Suppressor macrophage treated with lipopolysaccharide for 1 hour (primary cell): ENCODE measurements around the gene GUCD1.
"Not testable (repeated sequence)": the region's sequence is repeated elsewhere in the genome, so short reads cannot be mapped to it uniquely, and the experiment has no call there.

Experiments
- DNase-seq, 3 donors: peaks; one replicate each; pipeline ENCODE4 v3.0.0-alpha.2; 2020 to 2022

Gene GUCD1

GRCh38 chr22:24554313-24555164, at the start of gene GUCD1:
Gene GUCD1 (minus strand): TSS chr22:24555138. CDS start chr22:24554991, 147 bp downstream.
- peak in 2 of 3 donors; percentile 64 to 71 for DNase-seq

- peak in 1 of 3 donors; percentile 6 for DNase-seq
These were observed 49.1 kb upstream of the GUCD1 start for GRCh38 chr22:24603770-24604629.

GRCh38 chr22:24602847-24603769, 48.2 kb upstream of the GUCD1 start, which contains the start of gene GGT1:
Gene GGT1 (plus strand): TSS chr22:24603193. CDS start chr22:24611082, 7,889 bp downstream.
- peak in 1 of 3 donors; percentile 18 for DNase-seq

- not testable (repeated sequence) for DNase-seq
These were observed 47.3 kb upstream of the GUCD1 start for GRCh38 chr22:24602105-24602749.

GRCh38 chr22:24601217-24602104, 46.5 kb upstream of the GUCD1 start:
- DNase-seq: peak in 1 of 3 donors; percentile 8

- DNase-seq: not testable (repeated sequence)
These were observed 45.2 kb upstream of the GUCD1 start for GRCh38 chr22:24599958-24600715.

GRCh38 chr22:24599514-24599913, 44.6 kb upstream of the GUCD1 start:
- no peak for DNase-seq

GRCh38 chr22:24597076-24597475, 42.1 kb upstream of the GUCD1 start:
- not testable (repeated sequence) for DNase-seq

- DNase-seq: no peak
These were observed 40.9 kb upstream of the GUCD1 start for GRCh38 chr22:24595863-24596262.

- DNase-seq: no peak
These were observed 40.3 kb upstream of the GUCD1 start for GRCh38 chr22:24595228-24595627.

GRCh38 chr22:24594569-24595120, 39.7 kb upstream of the GUCD1 start:
- DNase-seq: no peak

GRCh38 chr22:24593836-24594568, 39.1 kb upstream of the GUCD1 start:
- no peak for DNase-seq

- not testable (repeated sequence) for DNase-seq
These were observed 38.6 kb upstream of the GUCD1 start for GRCh38 chr22:24593559-24593835.

- DNase-seq: peak; percentile 78 to 91 (median 83)
These were observed 38.1 kb upstream of the GUCD1 start, which contains the start of gene LRRC75B for GRCh38 chr22:24592851-24593558. Gene LRRC75B (minus strand): TSS chr22:24593073. CDS start chr22:24593039, 34 bp downstream.

GRCh38 chr22:24592058-24592850, 37.3 kb upstream of the GUCD1 start:
- peak in 2 of 3 donors; percentile 24 to 39 for DNase-seq

GRCh38 chr22:24591286-24591830, 36.4 kb upstream of the GUCD1 start:
- no peak for DNase-seq

- DNase-seq: no peak
These were observed 35.7 kb upstream of the GUCD1 start for GRCh38 chr22:24590596-24591173.
